HG02588 (cell line): Measurements from ENCODE around the gene NUBP2.
"Not testable (repeated sequence)": the region's sequence is repeated elsewhere in the genome, so short reads cannot be mapped to it uniquely, and the experiment has no call there.

ENCODE experiments used
- ATAC-seq: cut with Tn5 transposase; IDR thresholded peaks from one replicate; pipeline ENCODE4 v1.9.1; 2021; ENCODE audit warnings: mild to moderate bottlenecking, moderate library complexity; ENCODE audit not compliant: unreplicated experiment

The NUBP2 gene

DNA sequence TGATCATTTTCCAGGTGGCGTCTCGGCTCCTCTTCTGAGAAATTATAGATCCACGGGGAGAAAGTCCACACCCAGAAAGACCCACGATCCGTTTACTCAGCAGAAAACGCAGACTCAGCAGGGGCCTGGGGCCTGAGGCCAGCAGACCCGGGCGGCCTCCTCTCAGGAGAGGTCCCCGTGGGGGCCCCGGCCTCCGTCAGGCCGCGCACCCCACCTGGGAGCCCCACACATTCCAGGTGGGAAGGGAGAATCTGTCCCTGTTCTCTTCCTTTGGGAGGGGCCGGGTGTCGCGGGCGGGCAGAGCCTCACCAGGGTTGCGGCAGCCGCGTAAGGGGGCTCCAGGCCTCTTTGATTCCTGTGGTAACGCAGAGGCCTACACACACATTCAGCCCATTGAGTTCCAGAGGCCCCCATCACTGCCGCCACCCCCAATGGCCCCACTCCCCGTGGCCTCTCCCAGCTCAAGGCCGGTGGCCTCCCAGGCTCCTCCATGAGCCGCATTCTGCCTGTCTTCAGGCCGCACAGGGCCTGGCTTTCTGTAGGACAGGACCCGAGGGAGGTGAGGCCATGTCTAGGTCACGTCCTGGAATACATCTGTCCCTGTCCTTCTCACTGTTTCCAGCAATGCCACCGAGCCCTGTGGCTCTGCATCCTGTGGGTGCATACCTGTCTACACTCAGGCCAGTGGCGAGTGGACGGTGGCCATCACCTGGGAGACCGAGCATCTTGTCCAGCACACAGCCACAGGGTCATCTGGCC, 12.3 kb downstream of the NUBP2 start:
- ATAC-seq, result no peak

DNA sequence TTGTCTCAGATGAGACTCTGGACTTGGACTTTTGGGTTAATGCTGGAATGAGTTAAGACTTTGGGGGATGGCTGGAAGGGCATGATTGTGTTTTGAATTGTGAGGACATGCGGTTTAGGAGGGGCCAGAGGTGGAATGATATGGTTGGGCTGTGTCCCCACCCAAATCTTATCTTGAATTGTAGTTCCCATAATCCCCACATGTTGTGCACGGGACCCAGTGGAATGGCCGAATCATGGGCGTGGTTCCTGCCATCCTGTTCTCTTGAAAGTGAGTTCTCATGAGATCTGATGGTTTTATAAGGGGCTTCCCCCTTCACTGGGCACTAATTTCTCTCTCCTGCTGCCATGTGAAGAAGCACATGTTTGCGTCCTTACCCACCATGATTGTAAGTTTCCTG, 16.5 kb downstream of the NUBP2 start:
- ATAC-seq, result not testable (repeated sequence)

DNA sequence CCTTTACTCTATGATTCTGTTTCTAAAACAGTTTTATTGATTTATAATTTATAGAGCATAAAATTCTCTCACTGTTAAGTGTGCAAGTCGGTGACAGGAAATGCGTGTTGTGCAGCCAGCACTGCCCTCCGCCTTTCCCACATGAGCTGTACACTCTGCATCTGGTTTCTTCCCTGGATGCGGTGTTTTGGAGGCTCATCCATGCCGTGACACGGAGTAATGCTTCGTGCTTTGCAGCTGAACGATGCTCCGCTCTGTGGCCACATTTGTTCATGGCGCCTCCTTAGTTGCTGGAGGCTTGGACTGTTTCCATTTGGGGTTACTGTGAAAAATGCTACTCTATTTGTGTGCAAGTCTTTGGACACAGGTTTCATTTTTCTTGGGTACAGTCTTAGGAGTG, 17.9 kb downstream of the NUBP2 start:
- ATAC-seq, result no peak

DNA sequence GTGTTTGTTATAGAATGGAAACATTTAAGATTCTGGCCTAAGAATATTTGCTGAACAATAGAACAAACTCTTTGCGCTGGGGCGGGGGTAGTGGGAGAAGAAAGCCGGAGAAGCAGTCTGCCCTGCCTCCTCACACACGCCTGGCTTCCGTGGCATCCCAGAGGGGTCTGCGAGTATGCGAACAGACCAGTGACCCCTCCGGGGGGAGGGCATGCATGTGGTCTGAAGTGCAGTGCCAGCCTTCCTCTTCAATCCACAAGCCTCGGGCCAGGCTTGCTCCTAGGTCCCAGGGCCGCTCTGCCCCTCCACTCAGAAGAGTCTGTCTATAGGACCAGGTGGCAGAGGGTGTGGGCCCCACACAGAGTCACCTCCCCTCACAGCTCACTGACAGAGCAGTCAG, 24.9 kb downstream of the NUBP2 start:
- ATAC-seq, result no peak

DNA sequence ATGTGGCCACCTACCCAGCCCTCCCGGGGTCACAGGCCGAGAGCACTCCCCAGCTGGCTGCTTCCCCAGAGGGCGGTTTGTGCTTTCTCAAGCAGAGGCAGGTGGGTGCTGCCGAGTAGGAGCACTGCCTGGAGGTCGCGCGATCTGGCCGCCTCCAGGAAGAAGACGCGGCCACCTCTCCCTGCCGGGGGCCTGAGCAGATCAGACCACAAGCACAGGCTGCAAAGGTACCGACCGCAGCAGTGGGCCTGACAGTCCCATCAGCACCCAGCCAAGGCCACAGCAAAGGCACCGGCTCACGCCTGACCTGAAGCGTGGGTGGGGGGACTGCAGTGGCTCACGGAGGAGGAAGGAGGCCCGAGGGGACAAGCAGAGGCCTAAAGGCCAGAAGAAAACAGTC, 25.9 kb downstream of the NUBP2 start:
- ATAC-seq, result no peak

DNA sequence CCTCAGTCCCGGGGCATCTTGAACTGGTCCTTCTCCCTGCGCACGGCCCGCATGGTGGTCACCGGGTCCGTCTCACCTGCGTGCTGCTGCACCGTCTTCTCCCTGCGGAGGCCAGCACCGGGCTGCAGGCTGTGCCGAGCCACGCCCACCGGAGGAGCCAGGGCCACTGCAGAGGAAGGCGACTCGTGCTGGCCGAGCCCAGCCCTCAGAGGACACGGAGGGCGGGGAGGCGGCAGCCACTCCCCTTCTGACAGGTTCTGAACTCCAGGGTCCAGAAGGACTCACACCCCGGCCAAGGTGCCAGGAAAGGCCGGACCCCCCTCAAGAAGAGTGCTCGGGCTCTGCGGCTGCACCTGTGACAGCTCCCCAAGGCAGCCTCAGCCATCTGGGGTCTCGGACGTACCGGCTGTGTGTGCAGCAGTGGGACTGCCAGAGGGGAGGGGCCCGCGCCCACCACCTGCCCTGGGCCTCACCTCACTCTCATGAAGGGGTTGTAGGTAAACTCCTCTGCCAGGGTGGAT, 26.6 kb downstream of the NUBP2 start:
- no peak for ATAC-seq

DNA sequence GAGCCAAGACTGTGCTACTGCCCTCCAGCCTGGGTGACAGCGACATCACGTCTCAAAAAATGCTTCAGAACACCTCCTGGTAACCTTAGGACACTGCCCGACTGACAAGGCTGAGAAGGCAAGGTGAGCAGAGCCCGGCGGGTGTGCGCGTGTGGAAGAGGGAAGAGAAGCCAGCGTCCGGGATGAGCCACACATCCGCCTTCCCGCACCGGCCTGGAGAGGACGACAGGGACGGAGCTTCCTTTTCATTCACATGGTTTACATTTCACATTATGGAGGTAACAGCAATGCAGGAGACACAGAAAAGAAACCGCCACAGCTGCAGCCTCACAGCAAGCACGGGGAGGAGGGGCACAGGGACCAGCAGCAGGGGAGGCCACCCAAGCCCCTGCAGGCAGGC, 27.3 kb downstream of the NUBP2 start:
- ATAC-seq, result no peak

DNA sequence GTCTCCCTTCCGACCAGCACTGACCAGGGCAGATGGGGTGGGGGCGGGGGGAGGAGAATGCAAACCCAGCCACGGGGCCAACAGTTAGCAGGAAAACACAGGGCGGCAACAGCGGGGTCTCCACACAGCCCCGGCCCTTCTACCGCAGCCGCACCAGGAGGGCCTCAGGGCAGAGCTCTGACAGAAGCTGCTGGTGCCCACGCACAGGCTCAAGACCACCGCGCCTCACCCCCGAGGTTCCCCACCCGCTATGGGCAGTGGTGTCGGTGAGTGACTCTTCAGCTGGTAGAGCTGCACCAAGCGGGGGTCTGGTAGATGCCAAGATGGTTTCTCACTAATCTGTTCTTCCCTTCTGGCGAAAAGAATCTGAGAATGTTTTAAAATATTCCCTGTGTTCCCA, 27.8 kb downstream of the NUBP2 start:
- ATAC-seq, result no peak

DNA sequence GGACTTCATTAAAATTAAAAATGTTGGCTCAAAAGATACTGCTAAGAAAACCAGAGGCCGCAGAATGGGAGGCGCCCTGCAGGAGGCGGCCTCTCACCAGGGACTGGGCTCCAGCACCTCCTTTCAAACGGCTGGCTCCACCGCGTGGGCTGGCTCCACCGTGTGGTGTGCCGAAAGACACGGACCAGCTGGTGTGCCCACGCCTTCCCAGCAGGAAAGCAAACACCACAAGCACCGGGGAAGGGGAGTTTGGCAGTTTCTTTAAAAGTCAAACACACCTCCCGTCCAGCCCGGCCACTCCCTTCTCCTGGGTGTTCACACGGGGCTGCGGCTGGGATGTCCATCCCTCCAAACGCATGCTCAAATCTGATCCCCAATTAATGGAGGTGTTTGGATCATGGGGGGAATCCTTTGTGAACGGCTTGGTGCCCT, 30.0 kb downstream of the NUBP2 start:
- ATAC-seq, result no peak

DNA sequence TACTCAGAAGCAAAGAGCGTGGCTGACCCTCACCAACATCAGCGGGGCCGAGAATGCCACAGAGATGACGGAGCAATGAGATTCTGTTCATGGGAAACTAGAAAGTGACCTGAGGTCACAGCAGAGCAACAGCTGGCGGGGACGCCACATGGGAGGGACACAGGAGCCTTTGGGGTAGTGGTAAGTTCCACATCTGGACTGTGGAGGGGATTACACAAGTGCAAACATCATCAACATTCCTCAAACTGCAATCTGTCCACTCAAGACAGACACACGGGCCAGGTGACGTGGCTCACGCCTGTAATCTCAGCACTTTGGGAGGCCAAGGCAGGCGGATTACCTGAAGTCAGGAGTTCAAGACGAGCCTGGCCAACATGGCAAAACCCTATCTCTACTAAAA, 32.7 kb downstream of the NUBP2 start:
- no peak for ATAC-seq

DNA sequence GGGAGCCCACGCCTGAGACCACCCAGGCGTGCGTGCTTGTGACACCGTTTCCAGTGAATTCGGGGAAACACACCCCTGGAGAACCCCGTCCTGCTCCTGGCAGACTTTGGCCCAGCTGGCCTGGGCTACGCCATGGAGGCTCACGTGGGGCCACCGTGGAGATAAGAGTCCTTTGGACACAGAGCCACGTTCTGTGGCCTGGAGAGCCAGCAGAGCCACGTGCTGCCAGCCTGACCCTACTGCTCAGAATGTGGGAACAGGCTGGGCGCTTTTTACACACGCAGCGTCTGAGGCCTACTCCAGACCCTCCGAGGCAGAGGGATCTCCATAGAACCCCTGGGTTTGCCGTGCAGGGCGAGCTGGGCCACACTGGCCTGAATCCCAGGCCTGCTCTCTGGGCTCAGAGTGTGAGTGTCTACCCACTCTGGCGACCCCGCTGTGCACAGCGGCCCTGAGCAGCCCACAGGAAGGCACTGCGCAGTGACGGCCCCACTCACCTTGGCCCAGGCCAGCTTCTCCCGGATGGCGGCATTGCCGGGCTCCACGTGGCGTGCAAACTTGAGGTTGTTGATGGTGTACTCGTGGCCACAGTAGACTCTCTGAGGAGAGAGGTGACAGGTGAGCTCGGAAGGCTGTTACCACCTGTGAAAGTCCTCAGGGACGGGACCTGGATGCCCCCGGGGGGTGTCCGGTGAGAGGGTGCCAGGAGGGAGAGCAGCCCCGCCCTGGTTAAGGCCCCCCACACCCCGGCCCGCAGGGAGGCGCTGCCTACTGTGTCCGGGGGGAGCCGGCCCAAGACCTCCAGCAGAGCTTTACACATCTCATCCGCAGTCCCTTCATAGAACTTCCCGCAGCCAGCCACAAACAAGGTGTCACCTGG, 33.9 kb downstream of the NUBP2 start:
- no peak for ATAC-seq

DNA sequence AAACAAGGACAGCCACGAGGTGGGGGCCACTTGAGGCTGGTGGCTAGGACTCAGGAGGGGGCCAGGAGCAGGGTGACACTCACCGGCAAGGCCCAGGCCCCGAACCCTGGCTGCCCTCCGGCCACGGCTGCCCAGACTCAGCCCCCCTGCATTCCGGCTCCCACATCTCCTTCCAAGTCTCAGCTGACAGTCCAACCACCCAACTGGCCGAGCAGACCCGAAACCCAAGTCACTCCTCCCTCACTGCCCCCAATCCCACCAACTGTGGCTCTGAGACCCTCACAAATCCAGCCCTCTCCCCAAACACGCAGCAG, 34.5 kb downstream of the NUBP2 start:
- no peak for ATAC-seq

DNA sequence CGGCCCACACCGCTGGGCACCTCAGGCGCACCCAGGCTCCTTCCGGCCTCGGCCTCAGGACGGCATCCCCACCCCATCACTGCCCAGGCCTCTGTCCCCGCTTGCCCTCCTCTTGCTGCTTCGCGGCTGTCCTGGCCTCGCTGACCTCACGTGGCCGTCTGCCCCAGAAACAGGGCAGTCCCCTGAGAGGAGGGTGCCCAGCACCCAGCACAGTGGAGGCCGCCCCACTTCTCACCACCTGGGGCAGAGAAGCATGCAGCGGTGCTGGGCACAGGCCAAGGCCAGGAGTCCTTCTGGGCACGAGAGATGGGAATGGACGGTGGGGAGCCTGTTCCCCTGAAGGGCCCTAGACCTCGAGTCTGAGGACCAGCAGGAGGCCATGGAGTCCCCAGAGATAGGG, 35.0 kb downstream of the NUBP2 start:
- no peak for ATAC-seq

DNA sequence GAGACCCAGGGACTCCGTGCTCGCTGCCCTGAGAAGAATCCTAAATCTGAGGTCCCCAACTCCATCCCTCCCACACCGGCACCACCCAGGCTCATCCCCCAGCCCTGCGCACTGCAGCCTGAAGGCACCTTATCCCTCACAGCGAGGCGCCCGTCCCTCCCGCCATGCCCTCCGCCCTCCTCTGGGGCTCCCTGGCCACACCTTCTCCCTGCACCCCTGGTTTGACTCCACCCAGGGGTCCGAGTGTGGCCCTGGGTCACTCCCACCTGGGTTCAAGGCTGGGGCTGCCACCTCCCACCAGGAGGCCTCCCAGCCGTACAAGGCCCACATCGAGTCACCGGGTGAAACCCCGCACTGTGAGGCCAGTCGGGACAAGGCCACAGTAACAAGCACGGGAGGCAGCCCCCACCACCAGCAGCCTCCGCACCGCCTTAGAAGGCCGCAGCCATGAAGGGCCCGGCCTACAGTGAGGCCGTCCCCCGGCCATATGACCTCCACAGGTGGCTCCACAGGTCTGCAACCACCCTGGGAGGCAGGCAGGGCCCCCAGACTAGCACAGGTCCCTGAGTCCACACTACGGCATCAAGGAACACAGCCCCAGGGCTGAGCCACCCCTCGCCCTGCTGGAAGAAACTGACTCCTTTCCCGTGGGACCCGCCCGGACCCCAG, 35.6 kb downstream of the NUBP2 start:
- no peak for ATAC-seq

DNA sequence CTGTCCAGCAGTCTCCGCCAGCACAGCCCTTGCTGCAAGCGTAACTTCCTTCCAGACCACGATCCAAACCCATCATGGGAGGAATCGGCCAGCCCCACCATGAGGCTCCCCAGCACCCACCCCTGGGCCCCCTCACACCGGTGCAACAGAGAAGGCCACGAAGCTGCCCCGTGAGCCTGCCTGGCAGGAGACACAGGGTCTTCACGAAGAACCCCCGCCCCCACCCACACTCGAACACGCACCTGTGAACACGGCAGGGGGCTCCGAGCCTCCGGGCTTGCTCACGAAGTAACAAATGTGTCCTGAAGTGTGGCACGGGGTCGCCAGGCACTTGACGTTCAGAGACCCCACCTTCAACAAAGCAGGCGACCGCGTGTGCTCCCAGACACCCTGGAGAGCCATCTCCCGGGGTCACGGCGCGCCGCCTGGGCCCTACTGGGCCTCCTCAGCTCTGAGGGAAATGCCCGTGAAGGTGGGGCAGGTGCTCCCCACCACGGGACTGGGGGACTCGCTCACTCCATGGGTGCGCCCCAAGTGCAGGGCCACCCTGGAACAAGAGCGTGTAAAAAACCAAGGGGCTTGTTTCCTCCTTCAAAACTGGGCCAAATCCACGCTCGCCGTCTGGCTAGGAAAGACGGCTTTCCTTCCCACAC, 36.2 kb downstream of the NUBP2 start:
- ATAC-seq, result no peak

DNA sequence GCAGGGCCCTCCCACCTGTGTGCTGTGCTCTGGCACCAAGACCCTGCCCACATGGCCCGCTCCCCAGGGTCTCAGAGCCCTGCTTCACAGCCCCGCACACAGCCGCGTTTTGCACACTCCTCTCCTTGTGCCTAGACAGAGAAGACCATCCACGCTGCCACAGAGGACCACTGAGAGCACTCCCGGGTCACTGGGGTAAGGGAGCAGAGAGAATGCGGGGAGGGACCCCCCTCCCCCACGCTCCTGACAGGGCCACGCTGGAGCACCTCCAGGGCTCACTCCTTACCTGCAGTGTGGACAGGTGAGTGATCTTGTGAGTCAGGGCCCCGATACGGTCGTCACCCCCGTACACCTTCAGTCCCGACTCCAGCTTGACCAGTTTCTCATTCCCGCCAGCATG, 36.9 kb downstream of the NUBP2 start:
- no peak for ATAC-seq

DNA sequence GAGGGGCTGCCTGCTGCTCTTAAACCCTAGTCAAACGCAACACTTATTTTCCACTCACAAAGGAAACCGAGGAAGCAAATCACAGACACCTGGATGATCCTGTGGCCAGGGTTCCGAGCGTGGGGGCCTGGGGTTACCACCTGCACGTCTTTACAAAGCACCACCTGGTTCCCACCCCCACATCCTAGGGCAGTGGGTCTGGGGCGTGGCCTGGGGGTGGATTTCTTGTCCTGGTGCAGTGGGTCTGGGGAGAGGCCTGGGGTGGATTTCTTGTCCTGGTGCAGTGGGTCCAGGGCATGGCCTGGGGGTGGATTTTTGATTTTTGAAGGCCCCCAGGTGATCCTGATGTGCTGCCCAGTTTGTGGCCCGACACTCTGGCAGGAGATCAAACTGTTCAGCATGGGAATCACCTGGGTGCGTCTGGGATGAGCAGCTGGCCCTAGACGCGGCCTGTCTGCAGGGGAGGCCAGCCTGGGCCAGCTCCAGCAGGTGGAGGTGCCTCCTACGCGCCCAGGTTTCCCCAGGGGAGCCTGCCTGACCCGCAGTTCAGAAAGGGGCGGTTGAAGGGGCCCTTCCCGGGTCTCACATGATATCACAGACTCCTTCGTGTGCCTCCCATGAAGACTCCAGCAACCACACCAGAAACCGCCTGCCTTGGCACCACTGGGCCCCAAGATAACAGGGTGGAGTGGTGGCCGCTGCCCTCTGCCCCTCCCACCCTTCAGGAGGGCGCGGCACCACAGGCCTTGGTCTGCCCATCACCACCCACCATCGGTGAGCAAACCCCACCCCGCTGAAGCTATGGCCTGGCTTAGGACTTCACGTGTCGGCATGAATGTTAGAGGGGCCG, 37.6 kb downstream of the NUBP2 start:
- no peak for ATAC-seq

DNA sequence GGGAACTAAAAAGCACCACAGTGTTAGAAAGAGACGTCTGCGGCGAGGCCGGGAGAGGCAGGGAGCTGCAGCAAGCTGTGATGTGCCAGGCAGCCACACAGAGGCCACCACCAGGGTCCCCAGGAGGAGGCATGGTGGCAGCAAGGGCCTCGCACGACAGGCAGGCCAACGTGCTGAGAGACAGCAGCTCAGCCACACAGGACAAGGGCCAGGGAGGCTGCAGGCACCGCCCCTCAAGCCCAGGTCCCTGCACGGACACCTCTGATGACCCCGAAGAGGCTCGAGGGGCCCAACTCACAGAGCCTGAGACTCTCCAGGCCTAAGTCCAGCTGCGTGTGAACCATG, 38.2 kb downstream of the NUBP2 start:
- no peak for ATAC-seq

DNA sequence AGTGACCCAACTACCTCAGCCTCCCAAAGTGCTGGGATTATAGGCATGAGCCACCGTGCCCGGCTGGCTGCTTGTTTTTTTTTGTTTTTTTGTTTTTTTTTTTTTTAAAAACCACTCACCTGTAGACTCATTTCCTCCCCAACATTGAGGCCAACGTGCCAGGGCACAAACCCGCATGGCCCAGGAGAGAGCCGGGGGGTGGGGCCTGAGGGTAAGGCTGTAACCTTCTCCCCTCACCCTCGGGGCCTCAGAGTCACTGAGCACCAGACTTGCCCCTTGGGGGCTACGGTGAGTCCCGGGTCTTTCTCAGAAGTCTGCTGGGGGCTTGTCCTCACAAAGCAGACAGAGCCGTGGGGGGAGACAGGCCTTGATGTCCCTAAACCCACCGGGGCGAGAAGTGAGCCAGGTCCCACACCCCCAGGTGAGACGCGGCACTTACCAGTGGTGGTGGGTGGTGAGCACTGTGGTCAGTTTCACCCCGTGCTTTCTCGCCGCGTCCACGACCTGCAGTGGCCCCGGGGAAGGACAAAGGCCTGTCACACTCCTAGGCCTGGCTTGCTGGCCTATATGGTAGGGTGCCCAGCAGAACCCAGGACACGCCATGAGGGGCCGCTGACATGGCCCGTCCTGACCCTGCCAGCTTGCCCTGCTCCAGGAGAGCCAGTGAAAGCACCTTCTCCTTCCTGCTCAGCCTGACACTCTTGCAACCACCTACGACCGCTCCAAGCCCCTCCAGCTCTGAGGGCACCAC, 39.3 kb downstream of the NUBP2 start:
- no peak for ATAC-seq

DNA sequence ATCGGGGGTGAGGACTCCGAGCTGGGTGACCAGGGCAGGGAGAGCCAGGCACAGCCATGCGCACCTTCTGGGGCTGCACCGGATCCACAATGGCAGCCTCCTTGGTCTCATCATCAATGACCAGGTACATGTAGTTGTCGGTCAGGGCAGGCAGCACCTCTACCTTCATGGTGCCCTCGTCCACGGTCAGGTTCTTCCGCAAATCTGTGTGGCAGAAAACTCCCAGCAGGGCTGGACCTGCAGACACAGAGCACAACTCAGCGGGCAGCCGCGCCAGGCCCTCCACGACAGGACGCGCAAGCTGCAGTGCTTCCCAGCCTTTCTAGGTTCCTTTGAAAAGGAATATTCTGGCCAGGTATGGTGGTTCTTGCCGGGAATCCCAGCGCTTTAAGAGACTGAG, 40.0 kb downstream of the NUBP2 start:
- ATAC-seq, result no peak
